Stimulated activated CD4-positive, alpha-beta T cell treated with anti-CD3 and anti-CD28 coated beads, Interleukin-15, amount 100 ng/mL, for 24 hours (primary cell): ENCODE results near the gene STARD10.
A peak's percentile ranks its signal among the peaks of the same experiment; 100 is the strongest.

Experiments used
- DNase-seq: peaks from one replicate; pipeline ENCODE4 v3.0.0-alpha.2; 2020

The STARD10 gene

GRCh38 chr11:72760539-72761405 is 33.1 kb downstream of the STARD10 start:
- DNase-seq = no peak

GRCh38 chr11:72759468-72759985 is 34.3 kb downstream of the STARD10 start:
- DNase-seq = no peak

DNA sequence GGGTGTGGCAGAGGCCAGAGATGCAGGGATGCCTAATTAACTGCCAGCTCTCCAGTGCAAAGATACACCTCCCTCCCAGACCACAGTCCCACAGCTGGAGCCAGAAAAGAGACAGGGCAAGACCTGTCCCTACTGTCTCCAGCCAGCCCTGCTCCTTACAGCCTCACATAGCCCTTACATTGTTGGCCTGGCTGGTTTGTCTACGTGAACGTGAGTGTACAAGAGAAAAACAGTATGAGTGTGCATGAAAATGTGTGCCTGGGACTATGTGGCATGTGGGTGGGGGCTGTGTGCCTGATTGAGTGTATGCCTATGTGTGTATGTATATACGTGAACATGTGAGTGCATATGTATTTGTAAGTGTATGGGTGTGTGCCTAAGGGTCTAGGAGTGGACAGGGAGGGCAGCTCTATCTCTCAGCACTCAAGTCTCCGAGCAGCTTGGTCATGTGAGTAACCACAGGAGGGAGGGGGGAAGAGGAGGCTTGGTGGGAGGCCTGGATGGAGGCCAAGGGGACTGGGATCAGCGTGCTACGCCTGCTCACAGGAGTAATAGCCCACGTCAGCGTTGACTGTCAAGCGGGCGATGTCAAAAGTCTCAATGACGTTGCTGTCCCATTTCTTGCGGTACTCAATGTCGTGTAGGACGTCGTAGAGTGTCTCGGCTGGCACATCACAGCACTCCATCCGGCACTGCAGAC is 35.0 kb downstream of the STARD10 start:
- DNase-seq = no peak

DNA sequence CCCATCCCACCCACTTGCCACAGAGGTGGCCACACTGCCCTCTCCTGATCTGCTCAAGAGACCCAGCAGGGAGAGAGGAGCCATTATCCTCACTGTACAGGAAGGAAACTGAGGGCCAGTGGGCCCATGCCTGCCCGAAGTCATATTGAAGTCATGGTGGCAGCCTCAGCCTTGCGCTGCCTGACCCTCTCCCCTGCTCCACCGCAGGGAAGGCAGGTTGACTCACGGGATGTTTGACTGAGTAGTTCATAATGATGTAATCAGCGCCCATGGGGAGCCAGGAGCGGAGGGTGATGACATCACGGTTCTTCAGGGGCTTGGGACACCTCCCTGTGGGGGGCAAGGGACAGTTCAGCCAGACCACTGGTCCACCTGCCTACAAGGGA is 35.5 kb downstream of the STARD10 start:
- DNase-seq = no peak

DNA sequence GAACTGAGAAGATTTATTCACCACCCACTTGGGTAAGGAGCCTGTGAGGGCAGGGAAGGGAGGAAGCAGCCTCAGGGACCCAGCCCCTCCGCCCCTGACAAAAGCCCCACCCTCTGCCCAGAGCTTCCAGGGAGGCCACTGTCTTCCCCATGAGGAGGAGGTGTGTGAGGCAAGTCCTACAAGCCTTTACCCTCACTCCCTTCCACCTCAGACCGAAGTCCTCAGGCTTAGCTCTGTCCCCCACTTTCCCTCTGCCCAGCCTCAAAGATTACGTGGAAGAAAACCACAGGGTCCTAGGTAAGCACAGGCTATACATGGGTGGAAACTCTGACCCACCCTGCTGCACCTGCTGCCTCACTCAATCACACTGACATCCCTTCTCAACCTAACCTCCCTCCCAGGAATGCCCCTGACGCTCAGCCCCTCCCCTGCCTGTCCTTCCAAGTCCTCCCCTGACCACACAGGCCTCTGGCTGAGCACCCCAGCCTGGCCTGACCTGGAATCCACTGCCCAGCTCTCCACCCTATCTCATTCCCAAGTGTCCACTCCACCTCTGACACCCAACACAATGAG is 38.0 kb downstream of the STARD10 start:
- DNase-seq = no peak

DNA sequence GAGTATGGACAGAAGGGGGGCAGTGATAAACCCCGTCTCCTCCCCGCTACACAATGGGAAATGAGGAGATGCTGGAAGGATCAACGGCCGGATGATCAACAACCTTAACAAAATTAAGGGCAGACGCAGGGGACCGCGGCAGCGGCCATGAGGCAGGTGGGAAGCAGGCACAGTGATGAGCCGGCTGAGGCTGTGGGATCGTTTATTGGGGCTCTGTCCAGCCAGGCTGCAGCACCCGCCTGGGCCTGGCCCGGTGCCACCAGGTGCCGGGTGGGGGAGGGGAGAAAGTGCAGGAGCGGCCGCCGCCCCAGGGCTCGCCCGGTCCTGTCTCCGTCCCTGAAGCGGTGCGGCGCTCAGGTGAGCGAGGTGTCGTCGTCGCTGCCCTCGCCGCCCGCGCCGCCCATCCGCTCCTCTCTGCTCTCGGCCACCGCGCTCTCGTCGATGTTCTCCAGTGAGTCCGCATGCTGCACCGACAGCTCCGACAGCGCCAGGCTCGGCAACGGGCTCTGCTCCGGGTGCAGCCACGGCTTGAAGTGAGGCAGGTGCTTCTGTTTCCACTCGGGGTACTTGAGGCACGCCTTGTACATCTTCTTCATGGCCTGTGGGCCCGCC is 39.2 kb downstream of the STARD10 start:
- no peak for DNase-seq

DNA sequence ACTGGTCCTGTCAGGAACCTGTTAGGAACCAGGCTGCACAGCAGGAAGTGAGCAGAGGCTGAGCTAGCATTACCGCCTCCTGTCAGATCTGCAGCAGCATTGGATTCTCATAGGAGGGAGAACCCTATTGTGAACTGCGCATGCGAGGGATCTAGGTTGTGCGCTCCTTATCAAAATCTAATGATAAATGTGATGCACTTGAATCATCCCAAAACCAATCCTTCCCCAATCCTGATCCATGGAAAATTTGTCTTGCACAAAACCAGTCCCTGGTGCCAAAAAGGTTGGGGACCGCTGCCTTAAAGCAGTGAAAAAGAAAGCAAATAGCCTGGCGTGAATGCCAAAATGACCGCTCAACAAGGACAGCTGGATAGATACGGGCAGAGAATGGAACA is 39.7 kb downstream of the STARD10 start:
- no peak for DNase-seq

- DNase-seq = no peak
These were observed 40.3 kb downstream of the STARD10 start for GRCh38 chr11:72753341-72754148.

DNA sequence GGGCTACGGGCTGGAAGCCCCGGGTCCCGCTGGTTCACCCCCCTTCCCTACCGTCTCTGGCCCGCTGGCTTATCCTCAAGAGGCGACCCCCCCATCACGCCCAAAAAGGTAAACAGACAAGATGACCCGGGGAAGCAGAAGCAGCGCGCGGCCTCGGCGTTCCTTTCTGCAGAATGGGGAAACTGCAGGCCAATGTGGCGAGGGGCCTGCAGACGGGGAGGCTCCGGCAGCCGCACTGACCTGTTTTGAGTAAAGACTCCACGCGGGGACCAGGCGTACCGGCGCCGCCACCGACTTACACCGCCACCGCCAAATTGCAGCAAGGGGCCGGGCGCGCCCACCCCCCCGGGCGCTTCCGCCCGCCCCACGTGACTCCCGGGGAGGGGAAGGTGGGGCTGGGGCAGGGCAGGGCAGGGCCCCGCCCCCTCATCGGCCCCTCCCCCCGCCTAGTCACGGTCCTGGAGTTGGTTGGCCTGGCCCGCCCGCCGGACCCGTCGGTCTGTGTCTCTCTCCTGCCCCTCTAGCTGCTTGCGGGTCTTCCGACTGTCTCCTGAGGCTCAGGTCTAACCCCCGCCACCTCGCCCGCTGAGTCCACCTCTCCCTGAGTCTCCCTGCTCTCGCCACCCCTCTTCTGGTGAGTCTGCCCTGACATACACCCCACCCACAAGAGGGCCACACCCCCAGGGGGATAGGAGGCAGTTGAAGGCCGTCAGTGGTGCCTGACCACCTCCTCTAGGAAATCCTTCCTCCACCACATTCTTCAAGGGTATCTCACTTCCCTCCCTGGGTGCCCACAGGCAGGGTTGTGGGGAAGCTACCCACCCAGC is 41.5 kb downstream of the STARD10 start, which contains the start of gene ARAP1:
TSS of gene ARAP1 (minus strand) at position 321 of the 827 bp plus-strand sequence. CDS start 25,280 bp downstream, outside the sequence.
- peak; percentile 81 for DNase-seq

DNA sequence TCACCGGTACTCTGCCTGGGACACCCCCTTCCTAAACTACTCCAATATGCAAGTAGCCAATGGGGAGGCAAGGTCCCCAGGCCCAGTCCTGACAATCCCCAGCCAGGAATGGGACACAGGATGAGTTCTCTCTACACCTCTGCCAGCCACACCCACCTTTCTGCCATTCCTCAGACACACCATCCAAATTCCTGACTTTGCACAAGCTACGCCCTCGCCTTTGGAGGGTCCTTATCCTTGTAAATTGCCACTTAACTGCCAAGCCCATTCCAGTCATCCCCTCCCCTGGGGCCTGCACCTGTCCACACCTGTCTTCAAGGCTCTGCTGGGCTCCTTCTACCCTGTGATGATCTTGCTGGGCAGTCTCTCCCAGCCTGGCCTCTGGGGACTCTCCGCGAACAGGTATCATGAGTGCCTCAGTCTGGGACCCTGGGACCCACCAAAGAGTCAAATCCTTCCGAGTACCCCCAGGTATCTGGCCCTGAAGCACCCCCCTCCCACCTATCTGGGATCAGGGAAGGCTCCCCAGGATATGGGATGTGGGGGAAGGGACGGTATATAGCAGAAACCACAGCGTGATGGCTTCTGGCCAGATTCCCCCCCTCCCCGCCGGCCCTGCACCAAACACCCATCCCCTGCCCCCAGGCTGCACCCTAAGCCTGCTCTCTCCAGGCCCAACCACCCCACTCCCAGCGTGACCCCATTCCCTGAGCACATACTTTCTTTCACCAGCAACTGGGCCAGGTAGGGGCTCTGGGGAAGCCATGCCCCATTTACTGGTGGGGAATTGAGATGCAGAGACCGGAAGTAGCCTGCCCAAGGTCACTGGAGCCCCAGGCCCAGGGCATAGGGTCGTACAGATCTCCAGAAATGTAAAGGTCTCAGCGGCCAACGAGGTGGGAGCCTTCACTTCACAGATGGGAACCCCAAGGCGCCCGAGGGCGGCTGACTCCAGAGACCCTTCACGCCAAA is 42.4 kb downstream of the STARD10 start:
- DNase-seq = peak; percentile 17

GRCh38 chr11:72750556-72751115 is 43.2 kb downstream of the STARD10 start:
- DNase-seq = no peak

DNA sequence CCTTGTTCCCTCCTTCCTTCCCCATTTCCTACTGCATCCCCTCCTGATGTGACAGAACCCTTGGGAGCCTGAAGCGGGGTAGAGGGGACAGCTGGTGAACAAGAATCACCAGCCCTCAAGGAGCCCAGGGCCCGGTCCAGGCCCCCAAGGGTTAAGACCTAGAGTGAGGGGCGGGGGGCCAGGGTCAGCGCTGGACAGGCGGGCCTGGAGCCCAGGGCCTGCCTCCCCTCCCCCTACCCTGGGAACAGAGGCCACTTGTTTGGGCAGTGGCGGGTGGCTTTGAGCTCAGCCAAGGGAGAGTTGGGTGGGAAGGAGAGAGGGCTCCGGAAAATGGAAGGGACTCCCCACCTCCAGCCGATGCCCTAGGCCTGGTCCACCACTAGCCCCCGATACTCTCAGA is 43.8 kb downstream of the STARD10 start:
- DNase-seq = no peak

DNA sequence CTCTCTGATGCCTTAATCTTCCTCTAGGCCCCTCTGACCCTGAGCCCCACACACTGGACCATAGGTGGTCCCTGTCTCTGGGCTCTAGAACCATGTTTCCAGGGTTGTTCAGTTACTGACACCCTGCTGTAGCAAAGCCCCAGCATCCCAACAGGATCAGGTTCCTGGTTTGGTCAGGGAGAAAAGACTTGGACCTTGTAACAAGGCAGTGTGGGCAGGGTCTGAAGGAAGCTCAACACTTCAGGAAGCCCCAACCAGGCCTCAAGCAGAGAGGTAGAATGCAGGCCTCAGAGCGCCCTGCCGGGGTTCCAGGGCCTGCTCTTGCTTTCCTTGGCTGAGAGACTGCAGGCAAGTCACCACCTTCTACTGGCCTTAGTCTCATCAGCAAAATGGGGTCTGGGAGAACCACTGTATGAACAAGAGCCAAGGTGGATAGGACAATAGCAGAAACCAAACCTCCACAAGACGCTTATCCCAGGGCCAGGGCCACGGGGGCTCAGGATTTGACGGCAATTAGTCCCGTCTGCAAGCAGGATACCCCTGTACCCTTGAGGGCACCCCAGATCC is 46.5 kb downstream of the STARD10 start:
- no peak for DNase-seq

DNA sequence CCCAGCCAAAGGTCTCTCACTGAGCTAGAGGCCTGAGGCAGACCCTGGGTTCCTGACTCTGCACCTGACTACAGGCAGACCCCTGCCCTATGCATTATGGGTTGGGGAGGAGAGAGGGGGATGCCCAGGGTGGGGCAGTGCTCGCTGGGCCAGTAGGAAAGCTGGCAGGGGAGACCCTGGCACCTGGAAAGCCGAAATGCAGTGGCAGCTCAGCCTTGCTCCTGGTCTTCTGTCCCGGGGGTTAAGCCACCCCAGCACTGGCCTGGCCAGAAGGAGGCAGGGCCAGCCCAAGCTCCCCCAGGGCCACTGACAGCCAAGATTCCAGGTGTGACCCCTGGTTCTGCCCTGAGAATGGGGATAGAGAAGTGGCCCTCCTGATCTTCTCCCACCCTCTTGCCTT is 47.0 kb downstream of the STARD10 start:
- no peak for DNase-seq

DNA sequence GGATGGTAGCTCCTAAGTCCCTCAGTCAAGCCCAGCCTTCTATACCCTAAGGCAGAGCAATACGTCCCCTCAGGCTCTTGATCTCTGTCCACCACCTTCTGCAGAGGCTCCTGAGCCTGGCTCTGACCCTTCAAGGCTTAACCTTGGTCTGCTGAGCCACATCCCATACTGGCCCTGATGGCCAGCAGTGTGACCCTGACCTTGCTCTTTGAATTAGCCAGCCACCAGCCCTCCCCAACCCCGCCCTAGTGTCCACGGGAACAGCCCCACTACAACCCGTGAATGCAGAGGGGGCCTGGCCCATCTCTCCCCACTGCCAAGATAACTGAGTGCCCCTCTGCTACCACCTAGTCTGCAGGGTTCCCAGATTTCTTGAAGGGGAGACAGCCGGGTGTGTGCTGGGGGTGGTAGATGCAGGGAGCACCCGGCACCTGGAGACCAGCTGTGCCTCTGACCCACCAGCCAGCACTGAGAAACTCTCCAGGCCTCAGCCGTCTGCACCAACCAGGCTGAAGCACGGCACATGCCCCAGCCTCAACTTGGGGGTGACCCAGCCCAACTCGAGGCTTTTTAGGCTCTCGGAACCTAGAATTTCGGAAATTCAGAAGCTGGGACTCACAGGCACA is 47.8 kb downstream of the STARD10 start:
- no peak for DNase-seq

DNA sequence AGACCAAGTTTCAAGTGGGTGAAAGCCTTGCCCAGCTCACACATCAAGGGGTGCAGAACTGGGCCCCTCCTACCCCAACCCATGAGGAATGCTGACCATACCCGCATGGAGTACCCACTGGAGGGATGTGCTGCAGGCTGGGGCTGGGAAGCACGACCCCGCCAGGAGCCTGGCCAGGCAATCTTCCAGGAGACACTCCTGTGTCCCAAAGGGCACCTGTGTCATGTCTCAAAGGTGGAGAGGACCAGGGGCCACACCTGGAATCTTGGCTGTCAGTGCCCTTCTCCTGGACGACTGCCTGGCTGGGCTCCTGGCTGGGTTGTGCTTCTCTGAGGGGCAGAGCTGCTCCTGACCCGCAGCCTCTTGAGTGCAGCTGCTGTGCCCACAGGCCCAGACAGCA is 48.3 kb downstream of the STARD10 start:
- DNase-seq = no peak

- no peak for DNase-seq
These were observed 49.4 kb downstream of the STARD10 start for GRCh38 chr11:72744474-72744873.

DNA sequence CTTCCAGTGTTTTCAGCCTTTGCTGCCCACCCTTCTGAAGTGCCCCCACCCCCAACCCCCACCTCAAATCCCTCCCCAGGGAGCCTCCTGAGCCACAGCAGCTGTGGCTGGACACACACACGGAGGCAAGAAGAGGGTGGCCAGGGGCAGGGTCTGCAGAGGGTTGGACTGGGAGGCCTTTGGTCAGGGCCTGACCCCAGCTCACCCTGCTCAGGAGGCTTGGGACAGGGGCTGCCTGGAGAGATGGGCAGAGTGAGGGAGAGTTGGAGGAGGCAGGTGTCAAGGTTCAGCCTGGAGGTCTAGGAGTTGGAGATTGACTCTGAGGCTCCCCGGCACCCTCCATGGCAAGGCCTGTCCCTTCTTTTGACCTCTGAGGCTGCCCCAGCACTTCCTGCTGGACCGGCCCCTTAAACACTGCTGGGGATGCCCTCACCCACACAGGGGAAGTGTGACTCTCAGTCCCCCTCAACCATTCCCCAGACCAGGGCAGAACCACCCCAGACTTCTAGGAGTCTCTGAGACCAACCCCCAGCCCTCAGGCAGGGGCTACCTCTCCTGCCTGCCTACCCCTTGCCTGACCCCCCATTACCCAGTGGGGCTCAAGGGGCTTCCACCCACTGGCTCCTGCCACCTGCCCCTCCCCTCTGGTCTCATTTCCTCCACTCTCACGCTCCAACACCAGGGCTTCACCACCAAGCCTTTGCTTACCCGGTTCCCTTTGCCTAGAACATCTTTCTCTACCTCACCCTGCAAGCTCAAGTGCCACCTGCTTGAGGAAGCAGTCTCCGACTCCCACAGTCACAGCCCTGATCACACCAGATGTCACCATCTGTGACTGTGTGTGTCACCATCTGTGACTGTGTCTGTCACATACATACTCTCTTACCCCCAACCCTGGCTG is 50.3 kb downstream of the STARD10 start:
- no peak for DNase-seq
